Kidney epithelial cell (primary cell): ENCODE data around the gene POU2F1. TPM values are rescaled to one million over a fixed set of nuclear protein-coding genes. Genes with fewer than 3 reads are reported as not detected.

Experiments
- DNase-seq: peaks from one replicate; pipeline ENCODE4 v3.0.0-alpha.2; 2010; ENCODE audit warnings: low read depth
- H3K27me3 ChIP-seq: 2 replicates; pipeline ENCODE4 v1.6.0; 2011; ENCODE audit warnings: low read length; ENCODE audit not compliant: control insufficient read depth, insufficient read depth
- H3K36me3 ChIP-seq: 2 replicates; pipeline ENCODE4 v1.5.1; 2011; ENCODE audit warnings: low read length; ENCODE audit not compliant: control insufficient read depth, insufficient read depth
- H3K4me3 ChIP-seq: 2 replicates; pipeline ENCODE4 v1.5.1; 2011; ENCODE audit warnings: low read depth, mild to moderate bottlenecking, control low read depth, low read length
- CTCF ChIP-seq: IDR thresholded peaks from 2 replicates; pipeline ENCODE4 v1.5.1; 2011; ENCODE audit warnings: mild to moderate bottlenecking, moderate library complexity, low read length, control low read depth, inconsistent platforms; ENCODE audit not compliant: insufficient read depth, poor library complexity, severe bottlenecking
- total RNA-seq: library from RNA; depleted of rRNA; stranded (reverse); fragments of >200 nt; gene quantifications from 2 replicates; pipeline ENCODE4 v1.2.3, GENCODE V29; 2015

Gene POU2F1
- total RNA-seq, 1 donor from 2014 or later, result 8.4 TPM

- H3K36me3 ChIP-seq, result no peaks in the 10 kb centered on the region
- DNase-seq, result no peak
- TF ChIP-seq CTCF, result no peak
- H3K4me3 ChIP-seq, result no peak overlapping the region
- H3K27me3 ChIP-seq, result no peaks in the 10 kb centered on the region
Observed at GRCh38 chr1:167342846-167343245, 122.2 kb downstream of the POU2F1 start.

- H3K4me3 ChIP-seq, result no peak overlapping the region
- TF ChIP-seq CTCF, result no peak
- H3K36me3 ChIP-seq, result no peaks in the 10 kb centered on the region
- peak; percentile 12 for DNase-seq
- H3K27me3 ChIP-seq, result no peaks in the 10 kb centered on the region
Observed at GRCh38 chr1:167344112-167344511, 123.4 kb downstream of the POU2F1 start.

GRCh38 chr1:167344615-167345385, 124.1 kb downstream of the POU2F1 start:
- Histone ChIP-seq H3K4me3 (no peak overlapping the region), H3K27me3 (no peaks in the 10 kb centered on the region), H3K36me3 (no peaks in the 10 kb centered on the region)
- DNase-seq, result no peak
- no peak for TF ChIP-seq CTCF

GRCh38 chr1:167345386-167345733, 124.7 kb downstream of the POU2F1 start:
- Histone ChIP-seq H3K4me3 (no peak overlapping the region), H3K27me3 (no peaks in the 10 kb centered on the region), H3K36me3 (no peaks in the 10 kb centered on the region)
- TF ChIP-seq CTCF, result no peak
- DNase-seq, result no peak

GRCh38 chr1:167357305-167357704, 136.6 kb downstream of the POU2F1 start:
- Histone ChIP-seq H3K36me3 (no peaks in the 10 kb centered on the region), H3K4me3 (no peak overlapping the region), H3K27me3 (no peaks in the 10 kb centered on the region)
- TF ChIP-seq CTCF, result no peak
- no peak for DNase-seq

- Histone ChIP-seq H3K4me3 (no peak overlapping the region), H3K36me3 (no peaks in the 10 kb centered on the region), H3K27me3 (no peaks in the 10 kb centered on the region)
- DNase-seq, result no peak
- no peak for TF ChIP-seq CTCF
Observed at GRCh38 chr1:167359295-167359694, 138.6 kb downstream of the POU2F1 start.
